ENCODE data around the gene ZBTB20. TPM values are rescaled to one million over a fixed set of nuclear protein-coding genes. Genes with fewer than 3 reads are reported as not detected.

The ZBTB20 gene
- polyA plus RNA-seq, 1 donor from 2014 or later, result 4.8 TPM

GRCh38 chr3:115007966-115008365 lies 139.1 kb downstream of the ZBTB20 start:
- Histone ChIP-seq H3K4me2 (ENCODE audit: low read length) (no peak overlapping the region), H3K4me3 (ENCODE audit: low read length) (no peak overlapping the region), H4K20me1 (ENCODE audit: insufficient read depth) (no peaks in the 10 kb centered on the region), H2AFZ (ENCODE audit: low read depth, low read length) (no peak overlapping the region), H3K9me3 (ENCODE audit: low read length) (no peaks in the 10 kb centered on the region), H3K9ac (ENCODE audit: low read length) (no peak overlapping the region), H3K79me2 (replicated peaks; ENCODE audit: insufficient read depth, low read length) (no peaks in the 10 kb centered on the region), H3K9me2 (ENCODE audit: insufficient read depth, low read length) (no peaks in the 10 kb centered on the region), H3K27me3 (ENCODE audit: insufficient read depth, low read depth, low read length) (no peaks in the 10 kb centered on the region), H3K36me3 (ENCODE audit: insufficient read depth, low read length) (no peaks in the 10 kb centered on the region), H3F3A (ENCODE audit: insufficient read depth, low read length, poor library complexity, severe bottlenecking) (no peaks in the 10 kb centered on the region), H3K27ac (ENCODE audit: low read length) (no peak overlapping the region)
- TF ChIP-seq, protein P1, sequence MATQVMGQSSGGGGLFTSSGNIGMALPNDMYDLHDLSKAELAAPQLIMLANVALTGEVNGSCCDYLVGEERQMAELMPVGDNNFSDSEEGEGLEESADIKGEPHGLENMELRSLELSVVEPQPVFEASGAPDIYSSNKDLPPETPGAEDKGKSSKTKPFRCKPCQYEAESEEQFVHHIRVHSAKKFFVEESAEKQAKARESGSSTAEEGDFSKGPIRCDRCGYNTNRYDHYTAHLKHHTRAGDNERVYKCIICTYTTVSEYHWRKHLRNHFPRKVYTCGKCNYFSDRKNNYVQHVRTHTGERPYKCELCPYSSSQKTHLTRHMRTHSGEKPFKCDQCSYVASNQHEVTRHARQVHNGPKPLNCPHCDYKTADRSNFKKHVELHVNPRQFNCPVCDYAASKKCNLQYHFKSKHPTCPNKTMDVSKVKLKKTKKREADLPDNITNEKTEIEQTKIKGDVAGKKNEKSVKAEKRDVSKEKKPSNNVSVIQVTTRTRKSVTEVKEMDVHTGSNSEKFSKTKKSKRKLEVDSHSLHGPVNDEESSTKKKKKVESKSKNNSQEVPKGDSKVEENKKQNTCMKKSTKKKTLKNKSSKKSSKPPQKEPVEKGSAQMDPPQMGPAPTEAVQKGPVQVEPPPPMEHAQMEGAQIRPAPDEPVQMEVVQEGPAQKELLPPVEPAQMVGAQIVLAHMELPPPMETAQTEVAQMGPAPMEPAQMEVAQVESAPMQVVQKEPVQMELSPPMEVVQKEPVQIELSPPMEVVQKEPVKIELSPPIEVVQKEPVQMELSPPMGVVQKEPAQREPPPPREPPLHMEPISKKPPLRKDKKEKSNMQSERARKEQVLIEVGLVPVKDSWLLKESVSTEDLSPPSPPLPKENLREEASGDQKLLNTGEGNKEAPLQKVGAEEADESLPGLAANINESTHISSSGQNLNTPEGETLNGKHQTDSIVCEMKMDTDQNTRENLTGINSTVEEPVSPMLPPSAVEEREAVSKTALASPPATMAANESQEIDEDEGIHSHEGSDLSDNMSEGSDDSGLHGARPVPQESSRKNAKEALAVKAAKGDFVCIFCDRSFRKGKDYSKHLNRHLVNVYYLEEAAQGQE (IDR thresholded peaks at IDR 0.05; ENCODE audit: borderline replicate concordance), result no peak
- no peak for TF ChIP-seq EP300 (conservative IDR thresholded peaks at IDR 0.05; ENCODE audit: poor library complexity, severe bottlenecking)
- TF ChIP-seq RAD21 (conservative IDR thresholded peaks at IDR 0.05), result no peak
- TF ChIP-seq, protein P2, sequence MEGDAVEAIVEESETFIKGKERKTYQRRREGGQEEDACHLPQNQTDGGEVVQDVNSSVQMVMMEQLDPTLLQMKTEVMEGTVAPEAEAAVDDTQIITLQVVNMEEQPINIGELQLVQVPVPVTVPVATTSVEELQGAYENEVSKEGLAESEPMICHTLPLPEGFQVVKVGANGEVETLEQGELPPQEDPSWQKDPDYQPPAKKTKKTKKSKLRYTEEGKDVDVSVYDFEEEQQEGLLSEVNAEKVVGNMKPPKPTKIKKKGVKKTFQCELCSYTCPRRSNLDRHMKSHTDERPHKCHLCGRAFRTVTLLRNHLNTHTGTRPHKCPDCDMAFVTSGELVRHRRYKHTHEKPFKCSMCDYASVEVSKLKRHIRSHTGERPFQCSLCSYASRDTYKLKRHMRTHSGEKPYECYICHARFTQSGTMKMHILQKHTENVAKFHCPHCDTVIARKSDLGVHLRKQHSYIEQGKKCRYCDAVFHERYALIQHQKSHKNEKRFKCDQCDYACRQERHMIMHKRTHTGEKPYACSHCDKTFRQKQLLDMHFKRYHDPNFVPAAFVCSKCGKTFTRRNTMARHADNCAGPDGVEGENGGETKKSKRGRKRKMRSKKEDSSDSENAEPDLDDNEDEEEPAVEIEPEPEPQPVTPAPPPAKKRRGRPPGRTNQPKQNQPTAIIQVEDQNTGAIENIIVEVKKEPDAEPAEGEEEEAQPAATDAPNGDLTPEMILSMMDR (IDR thresholded peaks at IDR 0.05; ENCODE audit: poor library complexity, severe bottlenecking), result no peak
- no peak for TF ChIP-seq POLR2AphosphoS5 (IDR thresholded peaks at IDR 0.05)
- no peak for TF ChIP-seq MXI1 (conservative IDR thresholded peaks at IDR 0.05; ENCODE audit: poor library complexity, severe bottlenecking)
- TF ChIP-seq TAF1 (IDR thresholded peaks at IDR 0.05; ENCODE audit: low read depth), result no peak
- no peak for TF ChIP-seq SMC3 (conservative IDR thresholded peaks at IDR 0.05; ENCODE audit: poor library complexity)
- no peak for TF ChIP-seq EZH2 (IDR thresholded peaks at IDR 0.05; ENCODE audit: borderline replicate concordance, insufficient read depth, low read length, poor library complexity, severe bottlenecking)

DNA sequence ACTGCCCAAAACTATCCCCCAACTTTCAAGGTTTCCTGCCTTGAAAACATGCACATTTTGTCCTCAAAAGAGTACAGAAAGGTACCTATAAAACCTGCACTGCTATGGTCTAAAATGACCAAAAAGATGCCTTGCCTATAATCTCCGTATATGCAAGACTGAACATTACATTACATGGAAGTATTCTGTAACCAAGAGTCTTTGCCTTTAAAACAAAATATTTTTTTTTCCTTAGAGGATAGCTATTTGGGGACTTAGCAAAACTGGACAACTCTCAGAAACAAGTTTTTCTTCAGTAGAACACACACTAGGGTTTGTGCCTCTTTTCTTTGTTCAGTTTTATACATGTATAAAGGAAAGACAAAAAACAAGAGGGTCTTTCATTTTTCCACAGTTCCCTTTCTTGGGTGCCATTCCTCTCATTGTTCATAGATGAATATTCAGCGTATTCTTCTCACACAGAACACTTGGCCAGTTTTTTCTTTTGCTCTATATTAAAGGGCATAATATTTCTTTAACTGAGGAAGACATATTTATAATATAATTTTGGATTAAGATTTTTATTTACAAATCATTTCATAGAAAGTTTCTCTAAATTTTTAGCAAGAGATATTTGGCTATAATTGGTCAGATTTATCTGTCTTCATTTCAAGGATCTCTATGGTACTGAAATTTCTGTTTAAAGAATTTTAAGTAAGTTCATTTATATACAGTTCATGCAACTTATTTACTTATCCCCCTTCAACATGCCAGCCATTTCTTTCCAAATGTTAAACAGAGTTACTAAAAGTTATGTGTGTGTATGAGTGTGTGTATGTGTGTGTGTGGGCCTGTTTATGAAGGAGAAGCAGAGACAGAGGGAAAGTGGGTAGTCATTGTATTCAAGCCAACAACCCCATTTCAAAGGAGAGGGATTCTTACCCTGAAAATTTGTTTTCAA lies 142.6 kb downstream of the ZBTB20 start:
- TF ChIP-seq, protein P2 (IDR thresholded peaks at IDR 0.05; ENCODE audit: poor library complexity, severe bottlenecking), result no peak
- TF ChIP-seq, protein P1 (IDR thresholded peaks at IDR 0.05; ENCODE audit: borderline replicate concordance), result no peak
- TF ChIP-seq SMC3 (conservative IDR thresholded peaks at IDR 0.05; ENCODE audit: poor library complexity), result no peak
- TF ChIP-seq TAF1 (IDR thresholded peaks at IDR 0.05; ENCODE audit: low read depth), result no peak
- no peak for TF ChIP-seq RAD21 (conservative IDR thresholded peaks at IDR 0.05)
- no peak for TF ChIP-seq POLR2AphosphoS5 (IDR thresholded peaks at IDR 0.05)
- no peak for TF ChIP-seq EZH2 (IDR thresholded peaks at IDR 0.05; ENCODE audit: borderline replicate concordance, insufficient read depth, low read length, poor library complexity, severe bottlenecking)
- H3K9me2 ChIP-seq (ENCODE audit: insufficient read depth, low read length), result no peaks in the 10 kb centered on the region
- no peaks in the 10 kb centered on the region for H3K79me2 ChIP-seq (replicated peaks; ENCODE audit: insufficient read depth, low read length)
- no peak overlapping the region for H3K4me2 ChIP-seq (ENCODE audit: low read length)
- no peak overlapping the region for H2AFZ ChIP-seq (ENCODE audit: low read depth, low read length)
- H3K9ac ChIP-seq (ENCODE audit: low read length), result no peak overlapping the region
- no peak overlapping the region for H3K27ac ChIP-seq (ENCODE audit: low read length)
- H3K36me3 ChIP-seq (ENCODE audit: insufficient read depth, low read length), result no peaks in the 10 kb centered on the region
- H4K20me1 ChIP-seq (ENCODE audit: insufficient read depth), result no peaks in the 10 kb centered on the region
- no peaks in the 10 kb centered on the region for H3K9me3 ChIP-seq (ENCODE audit: low read length)
- no peak overlapping the region for H3K4me3 ChIP-seq (ENCODE audit: low read length)
- H3F3A ChIP-seq (ENCODE audit: insufficient read depth, low read length, poor library complexity, severe bottlenecking), result no peaks in the 10 kb centered on the region
- H3K27me3 ChIP-seq (ENCODE audit: insufficient read depth, low read depth, low read length), result no peaks in the 10 kb centered on the region

Measured in neural cell (in vitro differentiated cells).